ENCODE measurements around the gene MAN1A1. TPM values are rescaled to one million over a fixed set of nuclear protein-coding genes. Genes with fewer than 3 reads are reported as not detected.

The MAN1A1 gene
- total and polyA plus RNA-seq, 4 donors: 11.7 to 60.4 (median 33.7) TPM

GRCh38 chr6:119269266-119270103 lies 80.1 kb downstream of the MAN1A1 start:
- Histone ChIP-seq H3K27ac (ENCODE audit: low read depth, low read length) (no peak overlapping the region), H3K9me3 (ENCODE audit: control insufficient read depth, insufficient read depth, low read length) (no peaks in the 10 kb centered on the region), H3K36me3 (ENCODE audit: control insufficient read depth, insufficient read depth, low read length) (peaks cover 2% of the 10 kb centered on the region), H3K4me1 (ENCODE audit: control insufficient read depth, insufficient read depth, low read length) (no peaks in the 10 kb centered on the region), H3K4me3 (ENCODE audit: low read depth, low read length) (no peak overlapping the region), H3K27me3 (ENCODE audit: control insufficient read depth, insufficient read depth, low read length) (no peaks in the 10 kb centered on the region)
- DNase-seq (ENCODE audit: low read depth in 4 of 6, low spot score in 6 of 6): no peak
- 95% methylated on average over 7 of the region's 8 CpGs for WGBS (ENCODE audit: insufficient coverage)

- WGBS (ENCODE audit: insufficient coverage): no CpG with 5 or more reads among the region's 1 CpG
- H3K4me1 ChIP-seq (ENCODE audit: control insufficient read depth, insufficient read depth, low read length): no peaks in the 10 kb centered on the region
- no peak for DNase-seq (ENCODE audit: low read depth in 4 of 6, low spot score in 6 of 6)
- no peaks in the 10 kb centered on the region for H3K9me3 ChIP-seq (ENCODE audit: control insufficient read depth, insufficient read depth, low read length)
- no peaks in the 10 kb centered on the region for H3K27me3 ChIP-seq (ENCODE audit: control insufficient read depth, insufficient read depth, low read length)
- H3K4me3 ChIP-seq (ENCODE audit: low read depth, low read length): no peak overlapping the region
- H3K36me3 ChIP-seq (ENCODE audit: control insufficient read depth, insufficient read depth, low read length): peaks cover 2% of the 10 kb centered on the region
- H3K27ac ChIP-seq (ENCODE audit: low read depth, low read length): no peak overlapping the region
Measured at GRCh38 chr6:119267126-119267905, 82.2 kb downstream of the MAN1A1 start.

GRCh38 chr6:119264854-119265397 lies 84.6 kb downstream of the MAN1A1 start:
- Histone ChIP-seq H3K36me3 (ENCODE audit: control insufficient read depth, insufficient read depth, low read length) (peaks cover 2% of the 10 kb centered on the region), H3K27me3 (ENCODE audit: control insufficient read depth, insufficient read depth, low read length) (no peaks in the 10 kb centered on the region), H3K27ac (ENCODE audit: low read depth, low read length) (no peak overlapping the region), H3K4me3 (ENCODE audit: low read depth, low read length) (no peak overlapping the region), H3K4me1 (ENCODE audit: control insufficient read depth, insufficient read depth, low read length) (no peaks in the 10 kb centered on the region), H3K9me3 (ENCODE audit: control insufficient read depth, insufficient read depth, low read length) (no peaks in the 10 kb centered on the region)
- DNase-seq (ENCODE audit: low read depth in 4 of 6, low spot score in 6 of 6): no peak

GRCh38 chr6:119262612-119263011 lies 86.9 kb downstream of the MAN1A1 start:
- H3K27ac ChIP-seq (ENCODE audit: low read depth, low read length): no peak overlapping the region
- no peaks in the 10 kb centered on the region for H3K36me3 ChIP-seq (ENCODE audit: control insufficient read depth, insufficient read depth, low read length)
- no peak for DNase-seq (ENCODE audit: low read depth in 4 of 6, low spot score in 6 of 6)
- no peaks in the 10 kb centered on the region for H3K9me3 ChIP-seq (ENCODE audit: control insufficient read depth, insufficient read depth, low read length)
- no peaks in the 10 kb centered on the region for H3K27me3 ChIP-seq (ENCODE audit: control insufficient read depth, insufficient read depth, low read length)
- 100% methylated on average over 1 of the region's 2 CpGs for WGBS (ENCODE audit: insufficient coverage)
- H3K4me1 ChIP-seq (ENCODE audit: control insufficient read depth, insufficient read depth, low read length): no peaks in the 10 kb centered on the region
- H3K4me3 ChIP-seq (ENCODE audit: low read depth, low read length): no peak overlapping the region

- Histone ChIP-seq H3K9me3 (ENCODE audit: control insufficient read depth, insufficient read depth, low read length) (no peaks in the 10 kb centered on the region), H3K36me3 (ENCODE audit: control insufficient read depth, insufficient read depth, low read length) (no peaks in the 10 kb centered on the region), H3K4me3 (ENCODE audit: low read depth, low read length) (no peak overlapping the region), H3K27me3 (ENCODE audit: control insufficient read depth, insufficient read depth, low read length) (no peaks in the 10 kb centered on the region), H3K4me1 (ENCODE audit: control insufficient read depth, insufficient read depth, low read length) (no peaks in the 10 kb centered on the region), H3K27ac (ENCODE audit: low read depth, low read length) (no peak overlapping the region)
- 86% methylated on average over 1 of the region's 3 CpGs for WGBS (ENCODE audit: insufficient coverage)
- DNase-seq (ENCODE audit: low read depth in 4 of 6, low spot score in 6 of 6): no peak
Measured at GRCh38 chr6:119261944-119262284, 87.6 kb downstream of the MAN1A1 start.

- no peaks in the 10 kb centered on the region for H3K36me3 ChIP-seq (ENCODE audit: control insufficient read depth, insufficient read depth, low read length)
- DNase-seq (ENCODE audit: low read depth in 4 of 6, low spot score in 6 of 6): no peak
- no peak overlapping the region for H3K4me3 ChIP-seq (ENCODE audit: low read depth, low read length)
- no peaks in the 10 kb centered on the region for H3K4me1 ChIP-seq (ENCODE audit: control insufficient read depth, insufficient read depth, low read length)
- no peaks in the 10 kb centered on the region for H3K9me3 ChIP-seq (ENCODE audit: control insufficient read depth, insufficient read depth, low read length)
- no peaks in the 10 kb centered on the region for H3K27me3 ChIP-seq (ENCODE audit: control insufficient read depth, insufficient read depth, low read length)
- whole genome bisulfite sequencing (ENCODE audit: insufficient coverage): no CpG with 5 or more reads among the region's 1 CpG
- H3K27ac ChIP-seq (ENCODE audit: low read depth, low read length): no peak overlapping the region
Measured at GRCh38 chr6:119259027-119259426, 90.5 kb downstream of the MAN1A1 start.

- no CpG with 5 or more reads among the region's 1 CpG for WGBS (ENCODE audit: insufficient coverage)
- H3K9me3 ChIP-seq (ENCODE audit: control insufficient read depth, insufficient read depth, low read length): no peaks in the 10 kb centered on the region
- DNase-seq (ENCODE audit: low read depth in 4 of 6, low spot score in 6 of 6): no peak
Measured at GRCh38 chr6:119257726-119258125, 91.8 kb downstream of the MAN1A1 start.

GRCh38 chr6:119256978-119257462 lies 92.5 kb downstream of the MAN1A1 start:
- 88% methylated on average over 2 of the region's 2 CpGs for WGBS (ENCODE audit: insufficient coverage)
- Histone ChIP-seq H3K27me3 (ENCODE audit: control insufficient read depth, insufficient read depth, low read length) (no peaks in the 10 kb centered on the region), H3K36me3 (ENCODE audit: control insufficient read depth, insufficient read depth, low read length) (no peaks in the 10 kb centered on the region), H3K27ac (ENCODE audit: low read depth, low read length) (no peak overlapping the region), H3K9me3 (ENCODE audit: control insufficient read depth, insufficient read depth, low read length) (no peaks in the 10 kb centered on the region), H3K4me1 (ENCODE audit: control insufficient read depth, insufficient read depth, low read length) (no peaks in the 10 kb centered on the region), H3K4me3 (ENCODE audit: low read depth, low read length) (no peak overlapping the region)
- no peak for DNase-seq (ENCODE audit: low read depth in 4 of 6, low spot score in 6 of 6)

More at GRCh38 chr6:119257726-119258125, 91.8 kb downstream of the MAN1A1 start:
- Histone ChIP-seq H3K4me3 (ENCODE audit: low read depth, low read length) (no peak overlapping the region), H3K36me3 (ENCODE audit: control insufficient read depth, insufficient read depth, low read length) (no peaks in the 10 kb centered on the region), H3K4me1 (ENCODE audit: control insufficient read depth, insufficient read depth, low read length) (no peaks in the 10 kb centered on the region), H3K27me3 (ENCODE audit: control insufficient read depth, insufficient read depth, low read length) (no peaks in the 10 kb centered on the region), H3K27ac (ENCODE audit: low read depth, low read length) (no peak overlapping the region)

GRCh38 chr6:119256392-119256791 lies 93.2 kb downstream of the MAN1A1 start:
- no peak for DNase-seq (ENCODE audit: low read depth in 4 of 6, low spot score in 6 of 6)
- Histone ChIP-seq H3K9me3 (ENCODE audit: control insufficient read depth, insufficient read depth, low read length) (no peaks in the 10 kb centered on the region), H3K4me1 (ENCODE audit: control insufficient read depth, insufficient read depth, low read length) (no peaks in the 10 kb centered on the region), H3K27ac (ENCODE audit: low read depth, low read length) (no peak overlapping the region), H3K36me3 (ENCODE audit: control insufficient read depth, insufficient read depth, low read length) (no peaks in the 10 kb centered on the region), H3K27me3 (ENCODE audit: control insufficient read depth, insufficient read depth, low read length) (no peaks in the 10 kb centered on the region), H3K4me3 (ENCODE audit: low read depth, low read length) (no peak overlapping the region)
- WGBS (ENCODE audit: insufficient coverage): 97% methylated on average over 3 of the region's 5 CpGs

Measured in spinal cord (tissue), 10 donors.